Embryonic facial prominence (tissue), 1 donor: ENCODE results near the gene DHRS1.

Experiments
- DNase-seq: peaks from one replicate; pipeline ENCODE4 v3.0.0-alpha.2; 2016; ENCODE audit errors: extremely low spot score

Gene DHRS1

GRCh38 chr14:24299255-24300191 lies at the start of gene DHRS1, which contains the start of gene NOP9:
Gene DHRS1, minus strand, starts transcription at chr14:24299780. Its CDS starts 674 bp downstream, at chr14:24299106.
Gene NOP9, plus strand, starts transcription at chr14:24299850. Its CDS starts 105 bp downstream, at chr14:24299955.
- DNase-seq = peak; percentile 82

GRCh38 chr14:24348186-24348585 lies 48.6 kb upstream of the DHRS1 start:
- DNase-seq = no peak

- DNase-seq = no peak
Measured at GRCh38 chr14:24347134-24347533, 47.6 kb upstream of the DHRS1 start.

- DNase-seq = no peak
Measured at GRCh38 chr14:24343795-24344660, 44.4 kb upstream of the DHRS1 start.

- no peak for DNase-seq
Measured at GRCh38 chr14:24342889-24343288, 43.3 kb upstream of the DHRS1 start.

GRCh38 chr14:24340606-24341005 lies 41.0 kb upstream of the DHRS1 start:
- no peak for DNase-seq

GRCh38 chr14:24339284-24340151 lies 39.9 kb upstream of the DHRS1 start, which contains the start of gene RIPK3:
Gene RIPK3, minus strand, starts transcription at chr14:24339991. Its CDS starts 165 bp downstream, at chr14:24339826.
- no peak for DNase-seq

GRCh38 chr14:24338843-24339242 lies 39.3 kb upstream of the DHRS1 start:
- DNase-seq = no peak

GRCh38 chr14:24337824-24338175 lies 38.2 kb upstream of the DHRS1 start:
- DNase-seq = no peak

GRCh38 chr14:24337144-24337823 lies 37.7 kb upstream of the DHRS1 start:
- DNase-seq = no peak

GRCh38 chr14:24335461-24336171 lies 36.0 kb upstream of the DHRS1 start:
- no peak for DNase-seq

GRCh38 chr14:24334431-24335291 lies 35.1 kb upstream of the DHRS1 start, which contains the start of gene ADCY4:
Gene ADCY4, minus strand, starts transcription at chr14:24335071. Its CDS starts 419 bp downstream, at chr14:24334652.
- no peak for DNase-seq

GRCh38 chr14:24332268-24332993 lies 32.9 kb upstream of the DHRS1 start:
- peak; percentile 43 for DNase-seq

GRCh38 chr14:24331731-24332267 lies 32.2 kb upstream of the DHRS1 start:
- DNase-seq = no peak

- DNase-seq = no peak
Measured at GRCh38 chr14:24330973-24331674, 31.5 kb upstream of the DHRS1 start.

- DNase-seq = no peak
Measured at GRCh38 chr14:24329736-24330135, 30.2 kb upstream of the DHRS1 start.

GRCh38 chr14:24329073-24329663 lies 29.6 kb upstream of the DHRS1 start:
- no peak for DNase-seq
